ENCODE data around the gene NGF.

GRCh38 chr1:115379943-115380342 lies 41.9 kb upstream of the NGF start:
- TF ChIP-seq EZH2phosphoT487 (IDR thresholded peaks at IDR 0.05; ENCODE audit: low read depth, severe bottlenecking, unreplicated experiment) = no peak
- TF ChIP-seq, protein P1, sequence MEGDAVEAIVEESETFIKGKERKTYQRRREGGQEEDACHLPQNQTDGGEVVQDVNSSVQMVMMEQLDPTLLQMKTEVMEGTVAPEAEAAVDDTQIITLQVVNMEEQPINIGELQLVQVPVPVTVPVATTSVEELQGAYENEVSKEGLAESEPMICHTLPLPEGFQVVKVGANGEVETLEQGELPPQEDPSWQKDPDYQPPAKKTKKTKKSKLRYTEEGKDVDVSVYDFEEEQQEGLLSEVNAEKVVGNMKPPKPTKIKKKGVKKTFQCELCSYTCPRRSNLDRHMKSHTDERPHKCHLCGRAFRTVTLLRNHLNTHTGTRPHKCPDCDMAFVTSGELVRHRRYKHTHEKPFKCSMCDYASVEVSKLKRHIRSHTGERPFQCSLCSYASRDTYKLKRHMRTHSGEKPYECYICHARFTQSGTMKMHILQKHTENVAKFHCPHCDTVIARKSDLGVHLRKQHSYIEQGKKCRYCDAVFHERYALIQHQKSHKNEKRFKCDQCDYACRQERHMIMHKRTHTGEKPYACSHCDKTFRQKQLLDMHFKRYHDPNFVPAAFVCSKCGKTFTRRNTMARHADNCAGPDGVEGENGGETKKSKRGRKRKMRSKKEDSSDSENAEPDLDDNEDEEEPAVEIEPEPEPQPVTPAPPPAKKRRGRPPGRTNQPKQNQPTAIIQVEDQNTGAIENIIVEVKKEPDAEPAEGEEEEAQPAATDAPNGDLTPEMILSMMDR (IDR thresholded peaks at IDR 0.05; ENCODE audit: poor library complexity) = no peak
